CD4-positive, CD25-positive, alpha-beta regulatory T cell (primary cell): Measurements from ENCODE around the gene RNF151. TPM values are rescaled to one million over a fixed set of nuclear protein-coding genes. Genes with fewer than 3 reads are reported as not detected.
"Not testable (repeated sequence)": the region's sequence is repeated elsewhere in the genome, so short reads cannot be mapped to it uniquely, and the experiment has no call there.

Experiments
- ATAC-seq, 2 donors: fragments of 150-1000 bp; cut with Tn5 transposase; one replicate each; pipeline ENCODE4 v1.10.0; 2021; ENCODE audit warnings: low read depth in 2 of 2, moderate number of reproducible peaks in 2 of 2, moderate library complexity in 1 of 2
- DNase-seq, 3 donors: peaks; one replicate each; pipeline versions ENCODE4 v3.0.0 to v3.0.0-alpha.2; 2012 to 2022; ENCODE audit warnings: mixed read lengths in 1 of 3
- H3K27ac ChIP-seq: one replicate; pipeline ENCODE4 v1.7.0; 2013; ENCODE audit warnings: mild to moderate bottlenecking, low read length; ENCODE audit not compliant: insufficient read depth, poor library complexity, severe bottlenecking
- H3K27me3 ChIP-seq: one replicate; pipeline ENCODE4 v1.7.0; 2013; ENCODE audit warnings: low read length; ENCODE audit not compliant: control insufficient read depth, insufficient read depth
- H3K36me3 ChIP-seq: one replicate; pipeline ENCODE4 v1.7.0; 2013; ENCODE audit warnings: mild to moderate bottlenecking, low read length, moderate library complexity; ENCODE audit not compliant: control insufficient read depth, insufficient read depth
- H3K4me1 ChIP-seq: 2 replicates; pipeline ENCODE4 v1.7.0; 2013; ENCODE audit warnings: mild to moderate bottlenecking, low read length; ENCODE audit not compliant: insufficient read depth, control insufficient read depth, poor library complexity, severe bottlenecking
- H3K4me3 ChIP-seq: one replicate; pipeline ENCODE4 v1.7.0; 2013; ENCODE audit warnings: low read depth, mild to moderate bottlenecking, low read length, moderate library complexity
- H3K9me3 ChIP-seq, 2 experiments: 1 replicate in 1 of 2; 2 replicates in 1 of 2; pipeline ENCODE4 v1.7.0; 2013; ENCODE audit warnings: low read length in 2 of 2, mild to moderate bottlenecking in 1 of 2, moderate library complexity in 1 of 2; ENCODE audit not compliant: control insufficient read depth in 2 of 2
- H3K27ac Mint-ChIP-seq, 3 donors: one replicate each; pipeline ENCODE4 v1.8.0; 2020 to 2022; ENCODE audit warnings: mild to moderate bottlenecking in 3 of 3, mixed read lengths in 3 of 3, moderate library complexity in 2 of 3
- H3K27me3 Mint-ChIP-seq: one replicate; pipeline ENCODE4 v1.8.0; 2022; ENCODE audit warnings: mild to moderate bottlenecking, mixed read lengths
- H3K36me3 Mint-ChIP-seq: one replicate; pipeline ENCODE4 v1.8.0; 2020; ENCODE audit warnings: mixed read lengths
- H3K4me1 Mint-ChIP-seq, 4 donors: one replicate each; pipeline ENCODE4 v1.8.0; 2020 to 2022; ENCODE audit warnings: mixed read lengths in 4 of 4, mild to moderate bottlenecking in 1 of 4
- H3K4me3 Mint-ChIP-seq, 4 donors: one replicate each; pipeline ENCODE4 v1.8.0; 2020 to 2022; ENCODE audit warnings: mild to moderate bottlenecking in 4 of 4, mixed read lengths in 4 of 4, moderate library complexity in 3 of 4
- H3K9me3 Mint-ChIP-seq, 7 donors: one replicate each; pipeline ENCODE4 v1.8.0; 2020 to 2022; ENCODE audit warnings: mixed read lengths in 7 of 7, mild to moderate bottlenecking in 3 of 7, moderate library complexity in 2 of 7
- polyA plus RNA-seq, 4 donors: library from polyadenylated mRNA; unstranded; fragments of 300-500 nt; fragmentation: Illumina TruSeq; gene quantifications; one replicate each; pipeline ENCODE4 v1.2.3, GENCODE V29; 2021
- total RNA-seq: library from RNA; stranded (reverse); gene quantifications from one replicate; pipeline ENCODE4 v1.2.3, GENCODE V29; 2022

Gene RNF151
- total and polyA plus RNA-seq, 5 donors from 2014 or later, result not detected

- peak overlapping the region; percentile 72 to 97 (median 83) for H3K4me3 Mint-ChIP-seq
- no peaks in the 10 kb centered on the region for H3K9me3 ChIP-seq
- H3K27ac Mint-ChIP-seq, result peak overlapping the region; percentile 38 to 78 (median 72)
- H3K36me3 Mint-ChIP-seq, result no peaks in the 10 kb centered on the region
- H3K4me1 ChIP-seq, result peaks cover 39% of the 10 kb centered on the region
- no peaks in the 10 kb centered on the region for H3K36me3 ChIP-seq
- peak overlapping the region; percentile 89 for H3K27ac ChIP-seq
- H3K4me1 Mint-ChIP-seq, result peaks cover 0 to 47% (median 21%) of the 10 kb centered on the region in 4 donors
- ATAC-seq (peak; percentile 38 to 40), DNase-seq (peak in 1 of 3 donors; percentile 26)
- no peaks in the 10 kb centered on the region for H3K9me3 Mint-ChIP-seq
- H3K4me3 ChIP-seq, result peak overlapping the region; percentile 71
- H3K27me3 Mint-ChIP-seq, result no peaks in the 10 kb centered on the region
- H3K27me3 ChIP-seq, result no peaks in the 10 kb centered on the region
Measured at GRCh38 chr16:2009164-2009711, 42.6 kb downstream of the RNF151 start.

- H3K4me1 ChIP-seq, result peaks cover 36% of the 10 kb centered on the region
- H3K27ac ChIP-seq, result peak within 1 kb of the TSS; percentile 89
- DNase-seq, result peak; percentile 74 to 89 (median 81)
- Mint-ChIP-seq H3K9me3 (no peaks in the 10 kb centered on the region), H3K36me3 (no peaks in the 10 kb centered on the region), H3K4me1 (peaks cover 0 to 41% (median 21%) of the 10 kb centered on the region in 4 donors), H3K27me3 (no peaks in the 10 kb centered on the region), H3K27ac (peak within 1 kb of the TSS; percentile 91 to 98 (median 97)), H3K4me3 (peak within 1 kb of the TSS; percentile 92 to 97 (median 94))
- no peaks in the 10 kb centered on the region for H3K27me3 ChIP-seq
- no peaks in the 10 kb centered on the region for H3K36me3 ChIP-seq
- no peaks in the 10 kb centered on the region for H3K9me3 ChIP-seq
- peak; percentile 97 to 98 for ATAC-seq
- H3K4me3 ChIP-seq, result peak within 1 kb of the TSS; percentile 93
Measured at GRCh38 chr16:2009791-2010510, 43.3 kb downstream of the RNF151 start, which contains the start of gene ZNF598. Gene ZNF598 (minus strand): TSS chr16:2009821.

GRCh38 chr16:2011726-2012125 is 45.1 kb downstream of the RNF151 start:
- not testable (repeated sequence) for H3K9me3 Mint-ChIP-seq, H3K9me3 ChIP-seq, H3K4me3 ChIP-seq, H3K27me3 ChIP-seq, ATAC-seq, DNase-seq, H3K36me3 Mint-ChIP-seq, H3K36me3 ChIP-seq, H3K27ac ChIP-seq, H3K27me3 Mint-ChIP-seq
- Mint-ChIP-seq H3K4me3 (peak overlapping the region in 2 of 4 donors; percentile 39 to 93), H3K27ac (peak overlapping the region in 2 of 3 donors; percentile 5 to 25), H3K4me1 (peaks cover 0 to 29% (median 15%) of the 10 kb centered on the region in 4 donors)
- peaks cover 33% of the 10 kb centered on the region for H3K4me1 ChIP-seq

GRCh38 chr16:2013527-2013926 is 46.9 kb downstream of the RNF151 start:
- DNase-seq (no peak), ATAC-seq (no peak)
- no peaks in the 10 kb centered on the region for H3K36me3 ChIP-seq
- peak overlapping the region in 1 of 3 donors; percentile 26 for H3K27ac Mint-ChIP-seq
- no peak overlapping the region for H3K4me3 ChIP-seq
- H3K4me3 Mint-ChIP-seq, result peak overlapping the region in 1 of 4 donors; percentile 54
- peaks cover 15% of the 10 kb centered on the region for H3K4me1 ChIP-seq
- H3K27ac ChIP-seq, result no peak overlapping the region
- H3K4me1 Mint-ChIP-seq, result peaks cover 0 to 12% (median 6%) of the 10 kb centered on the region in 4 donors
- no peaks in the 10 kb centered on the region for H3K9me3 Mint-ChIP-seq
- H3K27me3 ChIP-seq, result no peaks in the 10 kb centered on the region
- H3K27me3 Mint-ChIP-seq, result no peaks in the 10 kb centered on the region
- no peaks in the 10 kb centered on the region for H3K9me3 ChIP-seq
- H3K36me3 Mint-ChIP-seq, result no peaks in the 10 kb centered on the region

GRCh38 chr16:2015117-2015946 is 48.7 kb downstream of the RNF151 start:
- H3K36me3 Mint-ChIP-seq, result no peaks in the 10 kb centered on the region

GRCh38 chr16:2015947-2016208 is 49.2 kb downstream of the RNF151 start:
- Mint-ChIP-seq H3K27ac (no peak overlapping the region), H3K36me3 (no peaks in the 10 kb centered on the region), H3K4me1 (peaks cover 0 to 2% (median 0%) of the 10 kb centered on the region in 4 donors), H3K4me3 (no peak overlapping the region), H3K27me3 (peaks cover 11% of the 10 kb centered on the region), H3K9me3 (no peaks in the 10 kb centered on the region)
- ATAC-seq (no peak), DNase-seq (no peak)
- no peaks in the 10 kb centered on the region for H3K27me3 ChIP-seq
- H3K4me1 ChIP-seq, result peaks cover 14% of the 10 kb centered on the region
- no peaks in the 10 kb centered on the region for H3K9me3 ChIP-seq
- H3K4me3 ChIP-seq, result no peak overlapping the region
- H3K27ac ChIP-seq, result no peak overlapping the region
- no peaks in the 10 kb centered on the region for H3K36me3 ChIP-seq

More at GRCh38 chr16:2015117-2015946, 48.7 kb downstream of the RNF151 start:
- H3K4me3 ChIP-seq, result no peak overlapping the region
- no peaks in the 10 kb centered on the region for H3K36me3 ChIP-seq
- H3K27me3 ChIP-seq, result no peaks in the 10 kb centered on the region
- ATAC-seq (no peak), DNase-seq (no peak)
- H3K27ac Mint-ChIP-seq, result no peak overlapping the region
- H3K9me3 ChIP-seq, result no peaks in the 10 kb centered on the region
- peaks cover 6% of the 10 kb centered on the region for H3K27me3 Mint-ChIP-seq
- no peaks in the 10 kb centered on the region for H3K9me3 Mint-ChIP-seq
- no peak overlapping the region for H3K4me3 Mint-ChIP-seq
- no peak overlapping the region for H3K27ac ChIP-seq
- peaks cover 0 to 2% (median under 1%) of the 10 kb centered on the region in 4 donors for H3K4me1 Mint-ChIP-seq
- peaks cover 13% of the 10 kb centered on the region for H3K4me1 ChIP-seq

GRCh38 chr16:2016407-2016922 is 49.8 kb downstream of the RNF151 start:
- no peak for ATAC-seq
- no peaks in the 10 kb centered on the region for H3K36me3 Mint-ChIP-seq

More at GRCh38 chr16:2016407-2016922, 49.8 kb downstream of the RNF151 start:
- H3K4me1 ChIP-seq, result peaks cover 14% of the 10 kb centered on the region
- H3K4me3 ChIP-seq, result no peak overlapping the region
- no peaks in the 10 kb centered on the region for H3K9me3 Mint-ChIP-seq
- peaks cover 0 to 2% (median 0%) of the 10 kb centered on the region in 4 donors for H3K4me1 Mint-ChIP-seq
- H3K27me3 Mint-ChIP-seq, result peaks cover 17% of the 10 kb centered on the region
- H3K27me3 ChIP-seq, result no peaks in the 10 kb centered on the region
- no peak for DNase-seq
- H3K36me3 ChIP-seq, result no peaks in the 10 kb centered on the region
- H3K4me3 Mint-ChIP-seq, result peak overlapping the region in 1 of 4 donors; percentile 54
- no peaks in the 10 kb centered on the region for H3K9me3 ChIP-seq
- H3K27ac ChIP-seq, result no peak overlapping the region
- H3K27ac Mint-ChIP-seq, result no peak overlapping the region
